GM19438 (cell line): ENCODE measurements around the gene LDB1.

Experiments used
- ATAC-seq: cut with Tn5 transposase; IDR thresholded peaks from one replicate; pipeline ENCODE4 v1.9.1; 2021; ENCODE audit warnings: low read depth; ENCODE audit not compliant: unreplicated experiment

Gene LDB1

GRCh38 chr10:102120142-102120990 lies at the start of gene LDB1:
Gene LDB1, minus strand, starts transcription at chr10:102120368. Its CDS starts 258 bp downstream, at chr10:102120110.
- ATAC-seq: peak; percentile 50

GRCh38 chr10:102167861-102168260 lies 47.7 kb upstream of the LDB1 start:
- ATAC-seq: no peak

- no peak for ATAC-seq
These were observed 43.3 kb upstream of the LDB1 start for GRCh38 chr10:102163342-102163989.

GRCh38 chr10:102159831-102160230 lies 39.7 kb upstream of the LDB1 start:
- ATAC-seq: no peak

GRCh38 chr10:102159051-102159597 lies 39.0 kb upstream of the LDB1 start:
- no peak for ATAC-seq

GRCh38 chr10:102157224-102157623 lies 37.1 kb upstream of the LDB1 start:
- no peak for ATAC-seq

GRCh38 chr10:102154466-102155116 lies 34.4 kb upstream of the LDB1 start:
- ATAC-seq: no peak

- ATAC-seq: no peak
These were observed 33.0 kb upstream of the LDB1 start for GRCh38 chr10:102153093-102153620.

- no peak for ATAC-seq
These were observed 32.4 kb upstream of the LDB1 start for GRCh38 chr10:102152545-102152890.

- peak; percentile 94 for ATAC-seq
These were observed 31.8 kb upstream of the LDB1 start, which contains the start of gene NOLC1 for GRCh38 chr10:102151774-102152544. Gene NOLC1, plus strand, starts transcription at chr10:102152389. Its CDS starts 22 bp downstream, at chr10:102152411.

- no peak for ATAC-seq
These were observed 31.0 kb upstream of the LDB1 start for GRCh38 chr10:102150970-102151773.

GRCh38 chr10:102148275-102148674 lies 28.1 kb upstream of the LDB1 start:
- ATAC-seq: no peak

GRCh38 chr10:102147561-102147960 lies 27.4 kb upstream of the LDB1 start:
- no peak for ATAC-seq

- no peak for ATAC-seq
These were observed 26.8 kb upstream of the LDB1 start for GRCh38 chr10:102146971-102147428.

GRCh38 chr10:102141583-102142107 lies 21.5 kb upstream of the LDB1 start:
- ATAC-seq: no peak

GRCh38 chr10:102140913-102141540 lies 20.9 kb upstream of the LDB1 start:
- no peak for ATAC-seq

GRCh38 chr10:102140218-102140617 lies 20.1 kb upstream of the LDB1 start:
- no peak for ATAC-seq

- ATAC-seq: no peak
These were observed 19.3 kb upstream of the LDB1 start for GRCh38 chr10:102139281-102140110.
